ELR (cell line): ENCODE measurements around the gene USP4.
"Not testable (repeated sequence)": the region's sequence is repeated elsewhere in the genome, so short reads cannot be mapped to it uniquely, and the experiment has no call there.

Experiments used
- DNase-seq: peaks from one replicate; pipeline ENCODE4 v3.0.0-alpha.2; 2015; ENCODE audit warnings: low read depth

The USP4 gene

GRCh38 chr3:49349348-49350114 is 9.7 kb upstream of the USP4 start:
- DNase-seq, result no peak

- DNase-seq, result not testable (repeated sequence)
Observed at GRCh38 chr3:49348361-49348760, 8.5 kb upstream of the USP4 start.

GRCh38 chr3:49346797-49347251 is 7.0 kb upstream of the USP4 start:
- peak; percentile 88 for DNase-seq

- no peak for DNase-seq
Observed at GRCh38 chr3:49343163-49343562, 3.3 kb upstream of the USP4 start.

GRCh38 chr3:49341996-49342395 is 2.1 kb upstream of the USP4 start:
- no peak for DNase-seq

- no peak for DNase-seq
Observed at GRCh38 chr3:49339581-49339940, 292 bp downstream of the USP4 start.

GRCh38 chr3:49333916-49334633 is 5.8 kb downstream of the USP4 start:
- DNase-seq, result no peak

- DNase-seq, result no peak
Observed at GRCh38 chr3:49333091-49333490, 6.8 kb downstream of the USP4 start.

- DNase-seq, result no peak
Observed at GRCh38 chr3:49329186-49329585, 10.7 kb downstream of the USP4 start.

- not testable (repeated sequence) for DNase-seq
Observed at GRCh38 chr3:49328350-49328749, 11.5 kb downstream of the USP4 start.

GRCh38 chr3:49327485-49327884 is 12.4 kb downstream of the USP4 start:
- peak; percentile 42 for DNase-seq

GRCh38 chr3:49324768-49325167 is 15.1 kb downstream of the USP4 start:
- DNase-seq, result no peak

- DNase-seq, result no peak
Observed at GRCh38 chr3:49316696-49317457, 23.0 kb downstream of the USP4 start.

GRCh38 chr3:49313896-49314688 is 25.8 kb downstream of the USP4 start:
- no peak for DNase-seq

GRCh38 chr3:49311283-49311682 is 28.6 kb downstream of the USP4 start:
- DNase-seq, result no peak

GRCh38 chr3:49310677-49311076 is 29.2 kb downstream of the USP4 start:
- no peak for DNase-seq

GRCh38 chr3:49305608-49306007 is 34.2 kb downstream of the USP4 start:
- DNase-seq, result no peak

- DNase-seq, result no peak
Observed at GRCh38 chr3:49302613-49303012, 37.2 kb downstream of the USP4 start.

GRCh38 chr3:49300595-49300994 is 39.3 kb downstream of the USP4 start:
- peak; percentile 4 for DNase-seq

GRCh38 chr3:49298511-49298910 is 41.3 kb downstream of the USP4 start:
- DNase-seq, result peak; percentile 7

- no peak for DNase-seq
Observed at GRCh38 chr3:49296781-49297411, 43.0 kb downstream of the USP4 start.
